ENCODE results near the gene SLC24A3.

Gene SLC24A3

DNA sequence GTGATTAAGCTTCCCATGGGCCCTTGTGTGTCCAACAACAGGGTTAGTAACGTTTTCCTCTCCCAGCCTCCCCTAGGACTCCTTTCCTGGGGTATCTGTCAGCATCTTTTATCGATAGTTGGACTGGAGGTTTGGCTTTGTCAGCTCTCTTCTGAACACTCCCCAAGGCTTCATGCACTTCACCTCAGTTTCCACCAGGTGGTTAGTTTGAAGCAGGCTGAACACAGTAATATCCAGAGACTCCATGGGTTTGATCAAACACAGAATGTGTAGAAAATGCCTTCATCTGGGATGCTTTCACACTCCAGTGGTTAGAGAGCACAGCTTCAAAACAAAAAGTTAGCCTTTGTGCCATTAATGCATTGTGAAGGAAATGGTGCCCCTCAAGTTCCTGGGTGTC lies 139.1 kb downstream of the SLC24A3 start:
- no peak overlapping the region for H3K4me3 ChIP-seq (ENCODE audit: low read depth, low read length)
- no peak for DNase-seq (ENCODE audit: low read depth)
- TF ChIP-seq, protein P1, sequence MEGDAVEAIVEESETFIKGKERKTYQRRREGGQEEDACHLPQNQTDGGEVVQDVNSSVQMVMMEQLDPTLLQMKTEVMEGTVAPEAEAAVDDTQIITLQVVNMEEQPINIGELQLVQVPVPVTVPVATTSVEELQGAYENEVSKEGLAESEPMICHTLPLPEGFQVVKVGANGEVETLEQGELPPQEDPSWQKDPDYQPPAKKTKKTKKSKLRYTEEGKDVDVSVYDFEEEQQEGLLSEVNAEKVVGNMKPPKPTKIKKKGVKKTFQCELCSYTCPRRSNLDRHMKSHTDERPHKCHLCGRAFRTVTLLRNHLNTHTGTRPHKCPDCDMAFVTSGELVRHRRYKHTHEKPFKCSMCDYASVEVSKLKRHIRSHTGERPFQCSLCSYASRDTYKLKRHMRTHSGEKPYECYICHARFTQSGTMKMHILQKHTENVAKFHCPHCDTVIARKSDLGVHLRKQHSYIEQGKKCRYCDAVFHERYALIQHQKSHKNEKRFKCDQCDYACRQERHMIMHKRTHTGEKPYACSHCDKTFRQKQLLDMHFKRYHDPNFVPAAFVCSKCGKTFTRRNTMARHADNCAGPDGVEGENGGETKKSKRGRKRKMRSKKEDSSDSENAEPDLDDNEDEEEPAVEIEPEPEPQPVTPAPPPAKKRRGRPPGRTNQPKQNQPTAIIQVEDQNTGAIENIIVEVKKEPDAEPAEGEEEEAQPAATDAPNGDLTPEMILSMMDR (IDR thresholded peaks at IDR 0.05; ENCODE audit: low read depth, low read length) = no peak
- no peak for TF ChIP-seq POLR2A (IDR thresholded peaks at IDR 0.05; ENCODE audit: extremely low read depth, insufficient read length)

DNA sequence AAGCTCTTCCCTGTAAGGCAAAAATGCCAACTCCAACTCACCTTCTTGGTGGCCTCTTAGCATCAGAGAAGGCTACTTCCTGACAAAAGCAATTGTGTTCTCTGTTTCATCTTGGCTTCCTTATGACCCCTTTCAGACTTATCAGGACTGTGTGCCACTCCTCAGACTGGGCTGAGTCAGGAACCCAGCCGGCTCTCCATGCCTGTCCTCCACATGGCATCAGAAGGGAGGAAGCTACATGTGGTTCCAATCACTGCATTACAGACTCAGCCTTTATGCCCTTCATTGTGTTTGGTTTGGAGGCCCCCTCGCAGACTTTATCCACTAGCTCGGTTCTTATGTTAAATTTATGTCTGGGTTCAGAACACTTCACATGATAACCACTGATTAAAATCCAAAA lies 142.5 kb downstream of the SLC24A3 start:
- no peak for TF ChIP-seq POLR2A (IDR thresholded peaks at IDR 0.05; ENCODE audit: extremely low read depth, insufficient read length)
- TF ChIP-seq, protein P2, sequence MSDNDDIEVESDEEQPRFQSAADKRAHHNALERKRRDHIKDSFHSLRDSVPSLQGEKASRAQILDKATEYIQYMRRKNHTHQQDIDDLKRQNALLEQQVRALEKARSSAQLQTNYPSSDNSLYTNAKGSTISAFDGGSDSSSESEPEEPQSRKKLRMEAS (IDR thresholded peaks at IDR 0.05; ENCODE audit: low read depth, low read length) = no peak
- no peak for TF ChIP-seq MYC (IDR thresholded peaks at IDR 0.05; ENCODE audit: low read depth, low read length)
- TF ChIP-seq, protein P1 (IDR thresholded peaks at IDR 0.05; ENCODE audit: low read depth, low read length) = no peak
- H3K4me3 ChIP-seq (ENCODE audit: low read depth, low read length) = no peak overlapping the region
- no peak for DNase-seq (ENCODE audit: low read depth)

DNA sequence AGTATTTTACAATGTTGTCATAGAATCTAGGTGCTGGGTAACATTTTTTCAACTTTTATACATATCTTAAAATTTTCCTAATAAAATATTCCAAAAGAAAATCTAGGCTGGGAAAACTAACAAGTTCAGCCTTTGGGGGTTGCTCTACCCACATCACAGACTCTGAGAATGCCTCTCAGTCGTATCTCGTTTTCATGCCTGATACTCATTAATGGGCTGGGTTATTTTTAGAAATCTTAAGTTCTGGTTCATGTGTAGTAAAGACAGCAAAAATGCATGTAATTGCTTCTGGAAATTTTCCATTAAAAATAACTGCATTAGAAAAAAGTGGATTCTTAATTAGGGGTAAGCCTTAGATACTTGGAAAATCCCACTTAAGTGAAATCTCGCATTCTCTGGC lies 149.3 kb downstream of the SLC24A3 start:
- no peak overlapping the region for H3K4me3 ChIP-seq (ENCODE audit: low read depth, low read length)
- no peak for TF ChIP-seq MYC (IDR thresholded peaks at IDR 0.05; ENCODE audit: low read depth, low read length)
- no peak for TF ChIP-seq POLR2A (IDR thresholded peaks at IDR 0.05; ENCODE audit: extremely low read depth, insufficient read length)
- TF ChIP-seq, protein P2 (IDR thresholded peaks at IDR 0.05; ENCODE audit: low read depth, low read length) = no peak
- TF ChIP-seq, protein P1 (IDR thresholded peaks at IDR 0.05; ENCODE audit: low read depth, low read length) = no peak
- DNase-seq (ENCODE audit: low read depth) = no peak

DNA sequence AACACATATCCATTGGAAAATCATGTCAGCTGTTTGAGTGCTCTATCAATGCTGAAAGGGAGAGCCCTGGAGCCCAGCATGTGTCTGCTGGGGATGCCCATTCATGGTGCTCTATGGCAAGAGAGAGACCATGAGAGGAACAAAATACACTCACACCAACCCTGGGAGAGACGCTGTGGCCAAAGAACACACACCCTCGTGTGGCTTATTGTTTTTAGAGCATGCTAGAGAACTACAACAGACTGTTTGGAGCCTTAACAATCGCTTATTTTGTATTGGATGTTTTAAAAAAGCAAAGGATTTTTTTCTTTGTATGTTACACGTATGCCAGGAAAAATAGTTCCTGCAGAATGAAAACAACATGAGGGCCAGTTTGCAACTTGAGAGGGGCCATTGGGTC lies 151.0 kb downstream of the SLC24A3 start:
- no peak for DNase-seq (ENCODE audit: low read depth)
- TF ChIP-seq, protein P2 (IDR thresholded peaks at IDR 0.05; ENCODE audit: low read depth, low read length) = no peak
- TF ChIP-seq MYC (IDR thresholded peaks at IDR 0.05; ENCODE audit: low read depth, low read length) = no peak
- TF ChIP-seq, protein P1 (IDR thresholded peaks at IDR 0.05; ENCODE audit: low read depth, low read length) = no peak
- TF ChIP-seq POLR2A (IDR thresholded peaks at IDR 0.05; ENCODE audit: extremely low read depth, insufficient read length) = no peak
- H3K4me3 ChIP-seq (ENCODE audit: low read depth, low read length) = no peak overlapping the region

DNA sequence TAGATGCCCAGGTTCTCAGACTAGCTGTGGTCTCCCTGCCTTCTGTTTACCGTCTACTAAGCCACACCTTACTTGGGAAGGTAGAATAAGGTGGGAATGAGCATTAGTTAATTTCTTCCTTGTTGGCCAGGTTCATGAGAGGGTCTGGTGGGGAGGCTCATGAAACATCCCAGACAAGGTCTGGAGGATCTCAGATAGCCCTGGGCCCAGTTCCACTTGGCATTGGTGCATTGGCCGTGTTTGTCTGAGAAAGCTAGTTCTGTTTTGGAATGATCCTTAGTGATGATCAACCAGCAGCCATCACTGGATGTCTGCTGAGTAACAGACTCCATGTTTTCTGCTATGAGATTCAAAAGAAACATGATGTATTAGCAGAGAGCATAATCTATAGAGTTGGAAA lies 155.1 kb downstream of the SLC24A3 start:
- no peak overlapping the region for H3K4me3 ChIP-seq (ENCODE audit: low read depth, low read length)
- no peak for DNase-seq (ENCODE audit: low read depth)
- TF ChIP-seq, protein P2 (IDR thresholded peaks at IDR 0.05; ENCODE audit: low read depth, low read length) = no peak
- TF ChIP-seq MYC (IDR thresholded peaks at IDR 0.05; ENCODE audit: low read depth, low read length) = no peak
- TF ChIP-seq, protein P1 (IDR thresholded peaks at IDR 0.05; ENCODE audit: low read depth, low read length) = no peak

DNA sequence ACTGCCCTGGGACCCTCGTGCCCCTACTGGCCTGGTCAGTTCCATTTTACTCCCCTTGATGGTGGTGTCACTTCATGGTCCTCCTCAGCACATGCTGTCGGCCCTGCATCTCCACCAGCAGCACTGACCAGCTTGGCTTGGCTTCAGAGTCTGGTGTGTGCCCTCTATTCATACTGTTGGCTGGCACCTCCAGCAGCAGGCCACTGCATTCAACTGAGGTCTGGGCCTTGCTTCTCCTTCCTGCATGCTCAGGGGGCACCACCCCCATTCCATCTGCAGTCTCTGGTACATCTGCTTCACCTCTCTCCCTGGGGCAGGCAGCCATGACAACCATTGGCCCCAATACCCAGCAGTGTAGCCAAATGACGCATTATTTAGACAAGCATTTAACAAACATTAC lies 155.9 kb downstream of the SLC24A3 start:
- TF ChIP-seq, protein P1 (IDR thresholded peaks at IDR 0.05; ENCODE audit: low read depth, low read length) = no peak
- TF ChIP-seq, protein P2 (IDR thresholded peaks at IDR 0.05; ENCODE audit: low read depth, low read length) = no peak
- TF ChIP-seq POLR2A (IDR thresholded peaks at IDR 0.05; ENCODE audit: extremely low read depth, insufficient read length) (no peak), MYC (IDR thresholded peaks at IDR 0.05; ENCODE audit: low read depth, low read length) (no peak)

More for the DNA sequence above, 155.9 kb downstream of the SLC24A3 start:
- H3K4me3 ChIP-seq (ENCODE audit: low read depth, low read length) = no peak overlapping the region
- no peak for DNase-seq (ENCODE audit: low read depth)

All from NB4 (cell line).